Body of pancreas (tissue), 4 donors: ENCODE measurements around the gene WRNIP1. TPM values are rescaled to one million over a fixed set of nuclear protein-coding genes. Genes with fewer than 3 reads are reported as not detected.

ENCODE experiments used
- ATAC-seq: fragments of 150-250 bp; one replicate; pipeline ENCODE4 v1.9.1; 2016
- DNase-seq, 4 donors: peaks; one replicate each; pipeline ENCODE4 v3.0.0-alpha.2; 2019
- H3K27ac ChIP-seq, 4 donors: fragments of 200-600 bp; sonication (generic); 1 replicate in 3 of 4; 2 replicates in 1 of 4; pipeline versions ENCODE4 v1.5.1 to v1.6.1; 2016 to 2019; ENCODE audit warnings: mild to moderate bottlenecking in 1 of 4, mixed read lengths in 1 of 4, moderate library complexity in 1 of 4
- H3K27me3 ChIP-seq, 2 donors: fragments of 200-600 bp; sonication (generic); one replicate each; pipeline ENCODE4 v1.6.0; 2016; ENCODE audit warnings: mild to moderate bottlenecking in 1 of 2
- H3K36me3 ChIP-seq, 2 donors: fragments of 200-600 bp; sonication (generic); replicated peaks in 1 of 2; 2 replicates each; pipeline ENCODE4 v1.5.1; 2016; ENCODE audit warnings: low read depth in 2 of 2; ENCODE audit not compliant: insufficient read depth in 1 of 2
- H3K4me1 ChIP-seq: fragments of 200-600 bp; sonication (generic); one replicate; pipeline ENCODE4 v1.6.0; 2016
- H3K4me3 ChIP-seq, 2 donors: fragments of 200-600 bp; sonication (generic); 1 replicate in 1 of 2; 2 replicates in 1 of 2; pipeline ENCODE4 v1.5.1; 2016 to 2019
- H3K9me3 ChIP-seq, 3 donors: fragments of 200-600 bp; sonication (generic); 1 replicate in 2 of 3; 2 replicates in 1 of 3; pipeline ENCODE4 v1.5.1; 2016
- POLR2A ChIP-seq, 3 donors: fragments of 450-650 bp; IDR thresholded peaks; one replicate each; pipeline ENCODE4 v1.6.1; 2016; ENCODE audit warnings: antibody characterized with exemption in 3 of 3, mild to moderate bottlenecking in 2 of 3
- intact Hi-C: fragments of 100-400 bp; cut with DNase I; formaldehyde crosslinking; loops from one replicate; pipeline ENCODE4 v1.15.1; 2023
- total RNA-seq, 2 donors: library from RNA; depleted of rRNA; stranded (reverse); fragments of >200 nt; gene quantifications; one replicate each; pipeline ENCODE4 v1.1.0, GENCODE V29; 2016
- TF ChIP-seq, protein P1 (sequence below), 7 experiments: fragments of 450-650 bp in 4 of 7; fragments of 200-600 bp in 3 of 7; sonication (generic) in 3 of 7; IDR thresholded peaks; one replicate each; pipeline ENCODE4 v1.5.1; 2016 to 2019; ENCODE audit warnings: antibody characterized with exemption in 7 of 7

WRNIP1 gene
- total RNA-seq, 2 donors from 2014 or later: 61.0 to 62.0 TPM

- Histone ChIP-seq H3K9me3 (no peaks in the 10 kb centered on the region), H3K27me3 (no peaks in the 10 kb centered on the region), H3K4me1 (peaks cover 38% of the 10 kb centered on the region), H3K4me3 (no peak overlapping the region), H3K36me3 (peaks cover 0 to 21% of the 10 kb centered on the region in 2 donors), H3K27ac (no peak overlapping the region)
- ATAC-seq (no peak), DNase-seq (no peak)
- TF ChIP-seq, protein P1, sequence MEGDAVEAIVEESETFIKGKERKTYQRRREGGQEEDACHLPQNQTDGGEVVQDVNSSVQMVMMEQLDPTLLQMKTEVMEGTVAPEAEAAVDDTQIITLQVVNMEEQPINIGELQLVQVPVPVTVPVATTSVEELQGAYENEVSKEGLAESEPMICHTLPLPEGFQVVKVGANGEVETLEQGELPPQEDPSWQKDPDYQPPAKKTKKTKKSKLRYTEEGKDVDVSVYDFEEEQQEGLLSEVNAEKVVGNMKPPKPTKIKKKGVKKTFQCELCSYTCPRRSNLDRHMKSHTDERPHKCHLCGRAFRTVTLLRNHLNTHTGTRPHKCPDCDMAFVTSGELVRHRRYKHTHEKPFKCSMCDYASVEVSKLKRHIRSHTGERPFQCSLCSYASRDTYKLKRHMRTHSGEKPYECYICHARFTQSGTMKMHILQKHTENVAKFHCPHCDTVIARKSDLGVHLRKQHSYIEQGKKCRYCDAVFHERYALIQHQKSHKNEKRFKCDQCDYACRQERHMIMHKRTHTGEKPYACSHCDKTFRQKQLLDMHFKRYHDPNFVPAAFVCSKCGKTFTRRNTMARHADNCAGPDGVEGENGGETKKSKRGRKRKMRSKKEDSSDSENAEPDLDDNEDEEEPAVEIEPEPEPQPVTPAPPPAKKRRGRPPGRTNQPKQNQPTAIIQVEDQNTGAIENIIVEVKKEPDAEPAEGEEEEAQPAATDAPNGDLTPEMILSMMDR (IDR thresholded peaks at IDR 0.05): no peak
- no peak for TF ChIP-seq POLR2A (IDR thresholded peaks at IDR 0.05)
- intact Hi-C loops: no loop called here
These were observed 69.1 kb downstream of the WRNIP1 start for GRCh38 chr6:2834262-2834661.

Other genes starting within 250 kb of the WRNIP1 start
- under 1 TPM; 0.26 to 0.33 TPM for gene MYLK4, start 14.5 kb upstream of the WRNIP1 start, total RNA-seq
- 10 to 100 TPM; 19.1 to 80.4 TPM for gene SERPINB1, start 76.5 kb downstream of the WRNIP1 start, total RNA-seq
- gene SERPINB9, start 137.9 kb downstream of the WRNIP1 start, total RNA-seq: 1 to 10 TPM; 2.0 to 4.2 TPM
- 100 to 1,000 TPM; 113 to 147 TPM for gene SERPINB6, start 206.2 kb downstream of the WRNIP1 start, total RNA-seq
- gene NQO2, start 234.5 kb downstream of the WRNIP1 start, total RNA-seq: 10 to 100 TPM in 1 of 2 donors, 1 to 10 TPM in 1; 7.3 to 17.1 TPM